GM21786 (cell line): ENCODE data around the gene PARP16.
"Not testable (repeated sequence)": the region's sequence is repeated elsewhere in the genome, so short reads cannot be mapped to it uniquely, and the experiment has no call there.

Experiments used
- ATAC-seq: cut with Tn5 transposase; IDR thresholded peaks from one replicate; pipeline ENCODE4 v1.9.1; 2021; ENCODE audit not compliant: unreplicated experiment

PARP16 gene

GRCh38 chr15:65245096-65245856 is 41.4 kb downstream of the PARP16 start:
- ATAC-seq, result no peak

GRCh38 chr15:65244638-65245037 is 42.0 kb downstream of the PARP16 start:
- no peak for ATAC-seq

- ATAC-seq, result not testable (repeated sequence)
Measured at GRCh38 chr15:65236443-65236842, 50.2 kb downstream of the PARP16 start.

GRCh38 chr15:65233696-65234095 is 53.0 kb downstream of the PARP16 start:
- ATAC-seq, result no peak

GRCh38 chr15:65232520-65232919 is 54.2 kb downstream of the PARP16 start:
- ATAC-seq, result no peak

GRCh38 chr15:65231306-65231705 is 55.4 kb downstream of the PARP16 start:
- no peak for ATAC-seq

GRCh38 chr15:65226901-65227300 is 59.8 kb downstream of the PARP16 start:
- not testable (repeated sequence) for ATAC-seq

GRCh38 chr15:65226221-65226620 is 60.5 kb downstream of the PARP16 start:
- ATAC-seq, result no peak

- no peak for ATAC-seq
Measured at GRCh38 chr15:65223996-65224395, 62.7 kb downstream of the PARP16 start.

GRCh38 chr15:65222891-65223290 is 63.8 kb downstream of the PARP16 start:
- no peak for ATAC-seq

- no peak for ATAC-seq
Measured at GRCh38 chr15:65221697-65222096, 65.0 kb downstream of the PARP16 start.

- ATAC-seq, result no peak
Measured at GRCh38 chr15:65219137-65219536, 67.5 kb downstream of the PARP16 start.

GRCh38 chr15:65217526-65218482 is 68.9 kb downstream of the PARP16 start:
- ATAC-seq, result no peak

GRCh38 chr15:65215496-65215895 is 71.2 kb downstream of the PARP16 start:
- ATAC-seq, result no peak

GRCh38 chr15:65214010-65214409 is 72.7 kb downstream of the PARP16 start:
- no peak for ATAC-seq

GRCh38 chr15:65213241-65213640 is 73.4 kb downstream of the PARP16 start:
- ATAC-seq, result no peak

- no peak for ATAC-seq
Measured at GRCh38 chr15:65212097-65212496, 74.6 kb downstream of the PARP16 start.

- no peak for ATAC-seq
Measured at GRCh38 chr15:65211482-65211982, 75.2 kb downstream of the PARP16 start.

- ATAC-seq, result no peak
Measured at GRCh38 chr15:65210770-65211481, 75.8 kb downstream of the PARP16 start, which contains the start of gene CILP. Gene CILP (minus strand): TSS chr15:65211473. CDS start chr15:65209755, 1,718 bp downstream.

- ATAC-seq, result no peak
Measured at GRCh38 chr15:65209701-65210643, 76.7 kb downstream of the PARP16 start.
